Neuronal stem cell (in vitro differentiated cells): ENCODE measurements around the gene BORCS5.

Experiments used
- DNase-seq: peaks from one replicate; pipeline ENCODE4 v3.0.0-alpha.2; 2013; ENCODE audit warnings: low spot score
- H2AFZ ChIP-seq: one replicate; pipeline ENCODE4 v1.6.1; 2013; ENCODE audit warnings: mild to moderate bottlenecking, low read length, inconsistent platforms
- H2AK5ac ChIP-seq: 2 replicates; pipeline ENCODE4 v1.6.1; 2013; ENCODE audit warnings: low read depth, mild to moderate bottlenecking, inconsistent platforms, low read length, moderate library complexity, mixed read lengths
- H2BK120ac ChIP-seq: 2 replicates; pipeline ENCODE4 v1.6.1; 2013; ENCODE audit warnings: low read depth, mild to moderate bottlenecking, inconsistent platforms, low read length, moderate library complexity, mixed read lengths
- H2BK12ac ChIP-seq: one replicate; pipeline ENCODE4 v1.6.1; 2013; ENCODE audit warnings: low read length, inconsistent platforms
- H2BK15ac ChIP-seq: 2 replicates; pipeline ENCODE4 v1.6.1; 2013; ENCODE audit warnings: mild to moderate bottlenecking, low read length, inconsistent platforms, mixed read lengths
- H2BK5ac ChIP-seq: one replicate; pipeline ENCODE4 v1.6.1; 2013; ENCODE audit warnings: inconsistent platforms, mild to moderate bottlenecking, low read length, moderate library complexity
- H3K14ac ChIP-seq: one replicate; pipeline ENCODE4 v1.6.1; 2013; ENCODE audit warnings: low read length, inconsistent platforms
- H3K18ac ChIP-seq: 2 replicates; pipeline ENCODE4 v1.6.1; 2013; ENCODE audit warnings: low read length, inconsistent platforms
- H3K23ac ChIP-seq: 2 replicates; pipeline ENCODE4 v1.6.1; 2013; ENCODE audit warnings: low read depth, mild to moderate bottlenecking, mixed read lengths, low read length, inconsistent platforms; ENCODE audit not compliant: poor library complexity
- H3K27ac ChIP-seq: replicated peaks from 3 replicates; pipeline ENCODE4 v1.5.1; 2013; ENCODE audit warnings: low read length, inconsistent platforms
- H3K27me3 ChIP-seq, 3 experiments: 2 replicates each; pipeline ENCODE4 v1.6.1; 2013; ENCODE audit warnings: low read length in 3 of 3, mild to moderate bottlenecking in 2 of 3, inconsistent platforms in 1 of 3, low read depth in 1 of 3, mixed read lengths in 1 of 3, moderate library complexity in 1 of 3; ENCODE audit not compliant: control insufficient read depth in 3 of 3, insufficient read depth in 3 of 3
- H3K36me3 ChIP-seq, 2 donors: replicated peaks in 1 of 2; 2 replicates each; pipeline ENCODE4 v1.6.1; 2013; ENCODE audit warnings: low read length in 2 of 2; ENCODE audit not compliant: control insufficient read depth in 2 of 2, insufficient read depth in 2 of 2
- H3K4ac ChIP-seq: 2 replicates; pipeline ENCODE4 v1.6.1; 2013; ENCODE audit warnings: inconsistent platforms, mild to moderate bottlenecking, low read length, moderate library complexity
- H3K4me1 ChIP-seq, 2 donors: 1 replicate in 1 of 2; 2 replicates in 1 of 2; pipeline ENCODE4 v1.6.1; 2013; ENCODE audit warnings: low read length in 2 of 2, low read depth in 1 of 2; ENCODE audit not compliant: control insufficient read depth in 2 of 2, insufficient read depth in 1 of 2
- H3K4me2 ChIP-seq: one replicate; pipeline ENCODE4 v1.6.1; 2013; ENCODE audit warnings: mild to moderate bottlenecking, low read length, inconsistent platforms; ENCODE audit not compliant: insufficient read depth, poor library complexity, severe bottlenecking
- H3K4me3 ChIP-seq, 2 donors: 2 replicates each; pipeline ENCODE4 v1.5.1; 2013; ENCODE audit warnings: low read length in 2 of 2, mild to moderate bottlenecking in 2 of 2, inconsistent platforms in 1 of 2, moderate library complexity in 1 of 2
- H3K79me1 ChIP-seq: one replicate; pipeline ENCODE4 v1.6.1; 2013; ENCODE audit warnings: low read depth, mild to moderate bottlenecking, inconsistent platforms, low read length, moderate library complexity
- H3K9ac ChIP-seq: one replicate; pipeline ENCODE4 v1.6.1; 2013; ENCODE audit warnings: mild to moderate bottlenecking, low read depth, low read length, inconsistent platforms; ENCODE audit not compliant: poor library complexity
- H3K9me3 ChIP-seq, 2 donors: replicated peaks in 1 of 2; 2 replicates each; pipeline versions ENCODE3 to v1.6.1; 2013; ENCODE audit warnings: low read length in 2 of 2, mild to moderate bottlenecking in 2 of 2, inconsistent platforms in 1 of 2, low read depth in 1 of 2, mixed read lengths in 1 of 2, moderate library complexity in 1 of 2; ENCODE audit not compliant: control insufficient read depth in 2 of 2, insufficient read depth in 1 of 2
- H4K8ac ChIP-seq: one replicate; pipeline ENCODE4 v1.6.1; 2013; ENCODE audit warnings: low read depth, mild to moderate bottlenecking, inconsistent platforms, low read length, moderate library complexity
- H4K91ac ChIP-seq: one replicate; pipeline ENCODE4 v1.6.1; 2013; ENCODE audit warnings: low read length, low read depth, mild to moderate bottlenecking, inconsistent platforms; ENCODE audit not compliant: poor library complexity
- WGBS, 2 donors: extraction: QIAGEN DNeasy Blood & Tissue Kit; methylation state at CpG; one replicate each; pipeline ENCODE4 v1.1.7; 2013; ENCODE audit warnings: missing lambda C conversion rate in 2 of 2, mixed read lengths in 1 of 2; ENCODE audit not compliant: insufficient read length in 2 of 2, insufficient replicate concordance in 1 of 2; ENCODE audit errors: extremely low coverage in 2 of 2; 5-methylcytosine and 5-hydroxymethylcytosine counted together

BORCS5 gene

DNA sequence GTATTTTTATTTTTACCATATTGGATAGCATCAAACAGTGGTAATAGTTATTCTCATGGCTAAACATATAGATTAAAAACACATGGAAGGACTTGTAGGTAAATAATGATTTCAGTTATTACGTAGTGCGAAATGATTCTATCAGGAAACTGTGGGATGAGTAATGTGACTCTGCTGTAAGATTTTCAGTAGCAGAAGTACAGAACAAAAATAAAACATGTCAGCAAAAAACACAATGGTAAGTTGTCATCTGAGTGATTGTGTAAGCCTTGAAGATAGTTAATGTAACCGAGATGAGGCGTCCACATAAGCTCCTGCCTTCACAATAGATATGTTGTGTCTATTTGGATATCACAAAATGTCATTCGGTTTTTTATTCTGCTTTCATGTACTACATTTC lies 99.8 kb downstream of the BORCS5 start:
- H3K18ac ChIP-seq, result no peak overlapping the region
- H3K79me1 ChIP-seq, result no peaks in the 10 kb centered on the region
- no peak overlapping the region for H2BK15ac ChIP-seq
- H3K4me3 ChIP-seq, result no peak overlapping the region
- no peak overlapping the region for H3K23ac ChIP-seq
- H3K4ac ChIP-seq, result no peak overlapping the region
- H2BK5ac ChIP-seq, result no peak overlapping the region
- no peaks in the 10 kb centered on the region for H3K27me3 ChIP-seq
- no peak overlapping the region for H3K9ac ChIP-seq
- no peaks in the 10 kb centered on the region for H3K4me1 ChIP-seq
- H2AK5ac ChIP-seq, result no peak overlapping the region
- no peaks in the 10 kb centered on the region for H3K36me3 ChIP-seq
- no peak overlapping the region for H3K27ac ChIP-seq
- H2BK12ac ChIP-seq, result no peak overlapping the region
- no peak overlapping the region for H2AFZ ChIP-seq
- WGBS, 2 donors, result no CpG with 5 or more reads among the region's 5 CpGs
- no peak overlapping the region for H3K14ac ChIP-seq
- no peak for DNase-seq
- H4K8ac ChIP-seq, result no peak overlapping the region
- H4K91ac ChIP-seq, result no peak overlapping the region
- H2BK120ac ChIP-seq, result no peak overlapping the region
- no peak overlapping the region for H3K4me2 ChIP-seq
- H3K9me3 ChIP-seq, result no peaks in the 10 kb centered on the region

DNA sequence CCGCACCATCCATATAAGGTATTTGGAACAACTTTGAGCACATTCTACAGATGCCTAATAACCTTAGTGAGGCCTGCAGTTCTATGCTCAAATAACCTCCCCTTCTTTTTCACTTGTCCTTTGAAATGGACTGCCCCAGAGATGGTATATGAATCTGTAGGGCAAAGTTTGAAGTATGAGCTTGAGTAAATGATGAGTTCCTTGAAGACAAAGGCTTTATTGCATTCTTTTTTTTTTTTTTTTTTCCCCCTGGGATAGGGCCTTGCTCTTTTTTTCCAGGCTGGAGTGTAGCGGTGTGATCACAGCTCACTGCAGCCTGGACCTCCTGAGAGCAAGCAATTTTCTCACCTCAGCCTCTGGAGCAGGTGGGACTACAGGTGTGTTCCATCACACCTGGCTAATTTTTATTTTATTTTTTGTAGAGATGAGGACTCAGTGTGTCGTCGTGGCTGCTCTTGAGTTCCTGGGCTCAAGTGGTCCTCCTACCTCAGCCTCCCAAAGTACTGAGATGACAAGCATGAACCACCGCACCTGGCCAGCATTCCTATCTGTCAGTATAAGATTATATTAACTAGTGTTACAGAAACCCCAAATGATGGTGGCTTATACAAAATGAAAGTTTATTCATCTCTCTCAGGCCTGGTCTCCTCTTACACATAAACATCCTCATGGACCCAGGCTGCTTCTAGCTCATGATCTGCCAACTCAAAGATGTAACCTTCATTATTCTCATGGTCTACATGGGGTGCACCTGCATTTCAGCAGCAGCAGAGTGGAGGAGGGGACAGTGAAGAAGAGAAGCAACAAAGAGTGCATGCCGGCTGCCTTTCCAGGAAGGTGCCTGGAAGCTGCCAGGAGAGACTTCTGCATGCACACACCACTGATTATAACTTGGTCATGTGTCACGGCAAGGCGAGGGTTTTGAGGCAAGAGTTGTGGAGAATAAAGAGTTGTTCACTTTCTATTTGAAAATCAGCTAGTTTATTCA lies 104.4 kb downstream of the BORCS5 start:
- no peak for DNase-seq
- Histone ChIP-seq H3K4ac (no peak overlapping the region), H2BK12ac (no peak overlapping the region), H4K91ac (no peak overlapping the region), H2BK5ac (no peak overlapping the region), H3K23ac (no peak overlapping the region), H3K4me2 (no peak overlapping the region), H2AK5ac (no peak overlapping the region), H4K8ac (no peak overlapping the region), H2BK120ac (no peak overlapping the region), H2BK15ac (no peak overlapping the region), H3K14ac (no peak overlapping the region), H3K9ac (no peak overlapping the region), H3K4me1 (no peaks in the 10 kb centered on the region), H3K4me3 (no peak overlapping the region), H3K27ac (no peak overlapping the region), H3K18ac (no peak overlapping the region), H3K79me1 (no peaks in the 10 kb centered on the region), H3K27me3 (no peaks in the 10 kb centered on the region), H2AFZ (no peak overlapping the region), H3K36me3 (peaks cover 0 to 4% of the 10 kb centered on the region in 2 donors), H3K9me3 (no peaks in the 10 kb centered on the region)
- no CpG with 5 or more reads among the region's 8 CpGs for WGBS, 2 donors

DNA sequence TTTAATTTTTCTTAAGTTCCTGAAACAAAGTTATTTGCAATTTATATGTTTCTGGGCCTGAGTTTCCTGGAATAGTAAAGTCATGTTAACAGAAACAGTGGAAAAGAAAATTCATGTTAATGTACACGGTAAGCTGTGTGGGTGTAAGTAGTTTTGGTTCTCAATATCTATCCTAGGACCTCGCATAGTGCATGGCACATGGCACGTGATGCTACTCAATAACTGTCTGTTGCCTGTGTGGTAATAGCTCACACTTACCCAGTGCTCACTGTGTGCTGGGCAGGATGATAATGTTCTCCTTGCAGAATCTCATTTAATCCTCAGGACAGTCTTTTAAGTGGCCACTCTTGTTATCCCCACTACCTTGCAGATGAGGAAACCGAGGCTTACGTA lies 105.0 kb downstream of the BORCS5 start:
- Histone ChIP-seq H3K36me3 (peaks cover 0 to 4% of the 10 kb centered on the region in 2 donors), H3K4me3 (no peak overlapping the region), H3K79me1 (no peaks in the 10 kb centered on the region), H3K9ac (no peak overlapping the region), H4K8ac (no peak overlapping the region), H2BK5ac (no peak overlapping the region), H2AK5ac (no peak overlapping the region), H3K23ac (no peak overlapping the region), H2BK120ac (no peak overlapping the region), H4K91ac (no peak overlapping the region), H3K4ac (no peak overlapping the region), H3K4me2 (no peak overlapping the region), H3K14ac (no peak overlapping the region), H3K4me1 (no peaks in the 10 kb centered on the region), H2BK15ac (no peak overlapping the region), H2BK12ac (no peak overlapping the region), H2AFZ (no peak overlapping the region), H3K27ac (no peak overlapping the region), H3K27me3 (no peaks in the 10 kb centered on the region), H3K18ac (no peak overlapping the region), H3K9me3 (no peaks in the 10 kb centered on the region)
- DNase-seq, result no peak
- WGBS, 2 donors, result no CpG with 5 or more reads among the region's 5 CpGs

DNA sequence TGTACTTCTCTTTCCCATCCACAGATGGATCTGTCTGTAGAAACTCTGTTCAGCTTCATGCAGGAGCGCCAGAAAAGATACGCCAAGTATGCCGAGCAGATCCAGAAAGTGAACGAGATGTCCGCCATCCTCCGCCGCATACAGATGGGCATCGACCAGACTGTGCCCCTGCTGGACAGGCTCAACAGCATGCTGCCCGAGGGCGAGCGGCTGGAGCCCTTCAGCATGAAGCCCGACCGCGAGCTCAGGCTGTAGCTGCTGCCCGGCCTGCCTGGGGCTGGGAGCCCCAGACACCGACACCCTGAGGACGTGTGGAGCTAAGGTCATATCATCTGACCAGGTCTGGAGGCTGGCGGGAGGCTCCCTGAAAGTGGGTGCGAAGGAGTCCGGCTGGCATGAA lies 108.6 kb downstream of the BORCS5 start:
- Histone ChIP-seq H3K9ac (no peak overlapping the region), H3K4ac (no peak overlapping the region), H3K23ac (peak overlapping the region; percentile 46), H3K14ac (no peak overlapping the region), H2BK5ac (no peak overlapping the region), H3K9me3 (peaks cover 0 to 2% of the 10 kb centered on the region in 2 donors), H2BK15ac (no peak overlapping the region), H3K79me1 (no peaks in the 10 kb centered on the region), H2AK5ac (no peak overlapping the region), H3K18ac (peak overlapping the region; percentile 67), H3K27ac (no peak overlapping the region), H2BK12ac (no peak overlapping the region), H2BK120ac (no peak overlapping the region), H3K36me3 (peaks cover 0 to 4% of the 10 kb centered on the region in 2 donors), H4K8ac (no peak overlapping the region), H3K27me3 (no peaks in the 10 kb centered on the region), H3K4me1 (no peaks in the 10 kb centered on the region), H3K4me3 (no peak overlapping the region), H3K4me2 (no peak overlapping the region), H4K91ac (no peak overlapping the region), H2AFZ (no peak overlapping the region)
- DNase-seq, result no peak
- WGBS, 2 donors, result no CpG with 5 or more reads among the region's 20 CpGs
